ENCODE data around the gene PIKFYVE.
"Not testable (repeated sequence)": the region's sequence is repeated elsewhere in the genome, so short reads cannot be mapped to it uniquely, and the experiment has no call there.

Gene PIKFYVE

GRCh38 chr2:208254118-208254870 is 11.8 kb upstream of the PIKFYVE start:
- ChIA-PET CTCF (interaction anchor here (0.7 to 4.0 kb wide), 25 partner anchors 12 to 509 kb away, joined by 3 to 39 read pairs (median 6); partner anchors contain the start of gene PIKFYVE), POLR2A (no interaction called here)
- TF ChIP-seq, protein P1, sequence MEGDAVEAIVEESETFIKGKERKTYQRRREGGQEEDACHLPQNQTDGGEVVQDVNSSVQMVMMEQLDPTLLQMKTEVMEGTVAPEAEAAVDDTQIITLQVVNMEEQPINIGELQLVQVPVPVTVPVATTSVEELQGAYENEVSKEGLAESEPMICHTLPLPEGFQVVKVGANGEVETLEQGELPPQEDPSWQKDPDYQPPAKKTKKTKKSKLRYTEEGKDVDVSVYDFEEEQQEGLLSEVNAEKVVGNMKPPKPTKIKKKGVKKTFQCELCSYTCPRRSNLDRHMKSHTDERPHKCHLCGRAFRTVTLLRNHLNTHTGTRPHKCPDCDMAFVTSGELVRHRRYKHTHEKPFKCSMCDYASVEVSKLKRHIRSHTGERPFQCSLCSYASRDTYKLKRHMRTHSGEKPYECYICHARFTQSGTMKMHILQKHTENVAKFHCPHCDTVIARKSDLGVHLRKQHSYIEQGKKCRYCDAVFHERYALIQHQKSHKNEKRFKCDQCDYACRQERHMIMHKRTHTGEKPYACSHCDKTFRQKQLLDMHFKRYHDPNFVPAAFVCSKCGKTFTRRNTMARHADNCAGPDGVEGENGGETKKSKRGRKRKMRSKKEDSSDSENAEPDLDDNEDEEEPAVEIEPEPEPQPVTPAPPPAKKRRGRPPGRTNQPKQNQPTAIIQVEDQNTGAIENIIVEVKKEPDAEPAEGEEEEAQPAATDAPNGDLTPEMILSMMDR (IDR thresholded peaks at IDR 0.05; ENCODE audit: control extremely low read depth, extremely low read depth, low read depth, missing control alignments), result peak; percentile 87
- peak; percentile 89 for DNase-seq (ENCODE audit: extremely low spot score)

DNA sequence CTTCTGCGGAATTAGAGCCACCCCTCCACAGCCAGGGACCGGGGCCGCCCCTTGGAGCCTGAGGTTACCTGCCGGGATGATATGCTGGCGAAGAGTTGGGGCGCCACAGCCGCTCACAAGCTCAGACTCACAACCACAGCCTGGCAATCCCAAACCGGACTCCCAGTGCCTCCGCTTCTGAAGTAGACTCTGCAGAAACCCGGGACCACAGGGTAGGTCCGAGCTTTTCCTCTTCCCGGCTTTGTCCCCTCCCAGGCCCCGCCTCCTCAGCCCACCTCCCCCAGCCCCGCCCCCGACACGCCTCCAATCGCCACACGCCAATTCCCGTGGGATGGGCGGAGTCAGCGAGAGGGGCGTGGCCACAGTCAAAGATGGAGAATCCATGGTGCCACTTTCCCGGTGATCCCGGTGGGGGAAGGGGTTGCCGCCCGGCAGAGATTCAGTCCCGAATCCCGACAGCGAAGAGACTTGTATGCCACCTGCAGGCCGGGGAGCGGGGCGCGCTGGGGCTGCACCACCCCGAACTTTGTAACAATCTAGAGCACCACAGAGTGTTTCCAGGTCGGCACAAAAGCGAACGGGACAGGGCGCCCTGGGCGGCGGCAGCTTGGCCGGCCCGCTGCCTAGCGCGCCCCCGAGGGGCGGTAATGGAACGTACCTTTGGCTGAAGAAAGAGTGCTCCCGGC is 11.0 kb upstream of the PIKFYVE start, which contains the start of gene IDH1:
IDH1 (minus strand) TSS at position 201 of the 686 bp plus-strand sequence. CDS start 3,520 bp downstream, outside the sequence.
- TF ChIP-seq, protein P1 (IDR thresholded peaks at IDR 0.05; ENCODE audit: control extremely low read depth, extremely low read depth, low read depth, missing control alignments), result peak; percentile 60
- ChIA-PET POLR2A (no interaction called here), CTCF (interaction anchor here (0.7 to 4.0 kb wide), 23 partner anchors 11 to 232 kb away, joined by 3 to 39 read pairs (median 6); partner anchors contain the start of gene PIKFYVE)
- peak; percentile 95 for DNase-seq (ENCODE audit: extremely low spot score)

DNA sequence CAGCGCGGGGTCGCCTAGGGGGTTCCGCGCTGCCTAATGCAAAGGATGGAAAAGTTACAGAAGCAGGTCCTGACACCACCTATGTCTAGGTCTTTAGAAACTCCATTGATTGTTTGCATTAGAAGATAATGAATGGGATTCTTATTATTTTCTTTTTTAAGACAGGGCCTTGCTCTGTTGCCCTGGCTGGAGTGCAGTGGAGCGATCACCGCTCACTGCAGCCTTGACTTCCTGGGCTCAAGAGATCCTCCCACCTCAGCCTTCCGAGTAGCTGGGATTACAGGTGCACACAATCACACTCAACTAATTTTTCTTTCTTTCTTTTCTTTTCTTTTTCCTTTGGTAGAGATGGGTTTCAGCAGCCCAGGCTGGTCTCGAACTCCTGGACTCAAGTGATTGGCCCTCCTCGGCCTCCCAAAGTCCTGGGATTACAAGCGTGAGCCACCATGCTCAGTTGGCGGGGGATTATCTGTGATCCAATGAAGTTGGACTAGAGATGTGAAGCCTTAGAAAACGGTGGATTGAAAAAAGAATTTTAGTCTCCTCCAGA is 10.4 kb upstream of the PIKFYVE start:
- ChIA-PET POLR2A (no interaction called here), CTCF (interaction anchor here (0.7 to 4.0 kb wide), 15 partner anchors 11 to 102 kb away, joined by 3 to 39 read pairs (median 6); partner anchors contain the start of gene PIKFYVE)
- no peak for DNase-seq (ENCODE audit: extremely low spot score)
- TF ChIP-seq, protein P1 (IDR thresholded peaks at IDR 0.05; ENCODE audit: control extremely low read depth, extremely low read depth, low read depth, missing control alignments), result no peak

GRCh38 chr2:208256192-208256782 is 9.8 kb upstream of the PIKFYVE start:
- ChIA-PET CTCF (interaction anchor here (0.9 to 3.7 kb wide), 5 partner anchors 10 to 62 kb away, joined by 3 to 34 read pairs (median 6); partner anchors contain the start of gene PIKFYVE), POLR2A (no interaction called here)
- TF ChIP-seq, protein P1 (IDR thresholded peaks at IDR 0.05; ENCODE audit: control extremely low read depth, extremely low read depth, low read depth, missing control alignments), result peak; percentile 37
- DNase-seq (ENCODE audit: extremely low spot score), result no peak

DNA sequence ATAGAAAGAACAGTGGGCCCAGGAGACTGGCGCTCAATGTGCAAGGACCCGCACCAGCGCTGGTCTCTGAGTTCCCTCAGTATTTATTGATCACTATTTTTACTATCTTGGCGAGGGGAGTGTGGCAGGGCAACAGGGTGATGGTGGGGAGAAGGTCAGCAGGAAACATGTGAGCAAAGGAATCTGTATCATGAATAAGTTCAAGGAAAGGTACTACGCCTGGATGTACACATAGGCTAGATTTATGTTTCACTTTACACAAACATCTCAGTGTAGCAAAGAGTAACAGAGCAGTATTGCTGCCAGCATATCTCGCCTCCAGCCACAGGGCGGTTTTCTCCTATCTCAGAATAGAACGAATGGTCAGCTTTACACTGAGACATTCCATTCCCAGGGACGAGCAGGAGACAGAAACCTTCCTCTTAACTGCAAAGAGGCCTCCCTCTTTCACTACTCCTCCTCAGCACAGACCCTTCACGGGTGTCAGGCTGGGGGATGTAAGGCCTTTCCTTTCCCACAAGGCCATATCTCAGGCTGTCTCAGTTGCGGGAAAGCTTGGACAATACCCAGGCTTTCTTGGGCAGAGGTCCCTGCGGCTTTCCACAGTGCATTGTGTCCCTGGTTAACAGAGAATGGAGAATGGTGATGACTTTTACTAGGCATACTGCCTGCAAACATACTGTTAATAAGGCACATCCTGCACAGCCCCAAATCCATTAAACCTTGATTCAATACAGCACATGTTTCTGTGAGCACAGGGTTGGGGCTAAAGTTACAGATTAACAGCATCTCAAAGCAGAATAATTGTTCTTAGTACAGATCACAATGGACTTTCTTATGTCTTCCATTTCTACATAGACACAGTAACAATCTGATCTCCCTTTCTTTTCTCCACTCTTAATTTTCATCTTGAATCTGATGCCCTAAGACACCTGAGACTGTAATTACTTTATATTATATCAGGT is 8.9 kb upstream of the PIKFYVE start:
- DNase-seq (ENCODE audit: extremely low spot score); POLR2A ChIA-PET: not testable (repeated sequence)
- CTCF ChIA-PET, result interaction anchor here (1.0 to 3.7 kb wide), 4 partner anchors 9 to 58 kb away, joined by 4 to 34 read pairs (median 6); partner anchors contain the start of gene PIKFYVE

DNA sequence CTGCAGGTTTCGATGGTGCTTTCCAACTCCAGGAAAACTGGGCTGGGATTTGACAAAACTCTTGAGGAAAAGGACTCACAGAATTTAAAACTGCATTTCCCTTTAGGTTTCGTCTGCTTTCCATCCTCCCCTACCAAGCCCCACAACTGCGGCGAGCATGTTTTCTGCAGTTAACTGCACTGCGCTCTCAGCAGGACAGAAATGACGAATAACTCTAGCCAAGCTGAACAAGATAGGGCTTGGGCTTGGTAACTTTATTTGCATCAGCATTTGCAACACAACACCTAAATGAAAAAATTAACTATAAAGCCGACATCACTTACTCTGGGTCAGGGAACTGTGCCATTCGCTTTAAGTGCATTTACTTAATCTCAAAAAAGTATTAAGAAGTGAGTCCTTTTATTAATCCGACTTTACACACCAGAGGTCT is 669 bp upstream of the PIKFYVE start:
- peak; percentile 52 for DNase-seq (ENCODE audit: extremely low spot score)
- CTCF ChIA-PET, result interaction anchor here (1.2 to 4.8 kb wide), 3 partner anchors 10 to 37 kb away, joined by 3 to 34 read pairs (median 10); partner anchors contain the start of gene IDH1
- TF ChIP-seq, protein P1 (IDR thresholded peaks at IDR 0.05; ENCODE audit: control extremely low read depth, extremely low read depth, low read depth, missing control alignments), result no peak
- POLR2A ChIA-PET, result interaction anchor here (0.5 to 0.6 kb wide), 2 partner anchors 16 to 459 kb away, joined by 3 to 4 read pairs; no protein-coding TSS in a partner anchor

Measured in GM10248 (cell line).